HepG2 (cell line): Measurements from ENCODE around the gene C10orf143. TPM values are rescaled to one million over a fixed set of nuclear protein-coding genes. Genes with fewer than 3 reads are reported as not detected.

ENCODE experiments used
- ATF7-NPFF ChIP-seq: sonication (generic); formaldehyde crosslinking; IDR thresholded peaks from 2 replicates; pipeline ENCODE4 v1.8.1; 2023; ENCODE audit warnings: mild to moderate bottlenecking, low read depth, missing genetic modification reagents, moderate library complexity
- CAMTA2 ChIP-seq: sonication (generic); formaldehyde crosslinking; IDR thresholded peaks from 2 replicates; pipeline ENCODE4 v1.4.0; 2020; ENCODE audit warnings: mild to moderate bottlenecking, missing genetic modification reagents, borderline replicate concordance
- DRAP1 ChIP-seq: IDR thresholded peaks from 2 replicates; pipeline ENCODE4 v1.6.1; 2016; ENCODE audit warnings: missing genetic modification reagents, missing compliant biosample characterization
- GPBP1L1 ChIP-seq: sonication (generic); formaldehyde crosslinking; IDR thresholded peaks from 2 replicates; pipeline ENCODE4 v1.5.0; 2020; ENCODE audit warnings: mild to moderate bottlenecking, missing genetic modification reagents
- JDP2 ChIP-seq: sonication (generic); formaldehyde crosslinking; IDR thresholded peaks from 2 replicates; pipeline ENCODE4 v1.8.1; 2022; ENCODE audit warnings: missing genetic modification reagents, borderline replicate concordance
- MTF1 ChIP-seq: sonication (generic); formaldehyde crosslinking; IDR thresholded peaks from 2 replicates; pipeline ENCODE4 v1.5.0; 2020; ENCODE audit warnings: missing genetic modification reagents
- NFE2L2 ChIP-seq: fragments of 150-350 bp; IDR thresholded peaks from 2 replicates; pipeline ENCODE4 v1.6.1; 2014; ENCODE audit warnings: low read length
- PRDM10 ChIP-seq: sonication (generic); formaldehyde crosslinking; IDR thresholded peaks from 2 replicates; pipeline ENCODE4 v1.4.0; 2020; ENCODE audit warnings: low read depth, missing genetic modification reagents
- ZMYM3 ChIP-seq: sonication (generic); formaldehyde crosslinking; IDR thresholded peaks from 2 replicates; pipeline ENCODE4 v1.5.1; 2020; ENCODE audit warnings: mild to moderate bottlenecking, missing genetic modification reagents
- ZNF337 ChIP-seq: sonication (generic); formaldehyde crosslinking; IDR thresholded peaks from 2 replicates; pipeline ENCODE4 v1.5.1; 2020; ENCODE audit warnings: missing genetic modification reagents, low read depth, mild to moderate bottlenecking, borderline replicate concordance
- ZNF431 ChIP-seq: sonication (generic); formaldehyde crosslinking; IDR thresholded peaks from 2 replicates; pipeline ENCODE4 v1.9.0; 2022; ENCODE audit warnings: missing genetic modification reagents, low read depth, mild to moderate bottlenecking, borderline replicate concordance
- ZNF441 ChIP-seq: sonication (generic); formaldehyde crosslinking; IDR thresholded peaks from 2 replicates; pipeline ENCODE4 v1.7.0; 2021; ENCODE audit warnings: missing genetic modification reagents, borderline replicate concordance
- ZNF770 ChIP-seq: sonication (generic); formaldehyde crosslinking; IDR thresholded peaks from 2 replicates; pipeline ENCODE4 v1.5.0; 2020; ENCODE audit warnings: mild to moderate bottlenecking, missing genetic modification reagents
- polyA plus RNA-seq, 8 experiments: library from polyadenylated mRNA; depleted of rRNA in 3 of 8; stranded (reverse) in 7 of 8; unstranded in 1 of 8; fragments of >200 nt; fragmentation: Illumina TruSeq in 4 of 8; extraction: Trizol in 4 of 8; gene quantifications; 2 replicates each; pipeline versions ENCODE4 v1.2.1 to v1.2.3, GENCODE V29; 2011 to 2016; ENCODE audit warnings: low read depth in 4 of 8, missing spikeins in 1 of 8, mixed read lengths in 1 of 8; ENCODE audit not compliant: insufficient read depth in 1 of 8
- total RNA-seq, 5 experiments: library from RNA; depleted of rRNA; stranded (reverse); fragments of >200 nt; fragmentation: Illumina TruSeq; extraction: Trizol; gene quantifications; 2 replicates each; pipeline ENCODE4 v1.2.3, GENCODE V29; 2016; ENCODE audit warnings: low read depth in 1 of 5
- TF ChIP-seq, protein P1 (sequence below): sonication (generic); formaldehyde crosslinking; IDR thresholded peaks from 2 replicates; pipeline ENCODE4 v1.8.0; 2022; ENCODE audit warnings: missing genetic modification reagents, mild to moderate bottlenecking, moderate library complexity, borderline replicate concordance
- TF ChIP-seq, protein P2 (sequence below): sonication (generic); formaldehyde crosslinking; IDR thresholded peaks from 2 replicates; pipeline ENCODE4 v1.4.0; 2020; ENCODE audit warnings: missing genetic modification reagents

Gene C10orf143
- total and polyA plus RNA-seq, 2 of the 13 experiments (the other 11 are each of a cell fraction or from before 2014, with no cell fraction given): 0.21 to 0.91 TPM

GRCh38 chr10:130136226-130137089 is 25.8 kb upstream of the C10orf143 start, which contains the start of gene GLRX3 (continued):
- no peak for TF ChIP-seq ZNF337 (CRISPR knock-in tag)
- TF ChIP-seq ATF7-NPFF: no peak
- peak; percentile 40; the same call in 1 of the 2 replicates for TF ChIP-seq CAMTA2
- TF ChIP-seq, protein P1, sequence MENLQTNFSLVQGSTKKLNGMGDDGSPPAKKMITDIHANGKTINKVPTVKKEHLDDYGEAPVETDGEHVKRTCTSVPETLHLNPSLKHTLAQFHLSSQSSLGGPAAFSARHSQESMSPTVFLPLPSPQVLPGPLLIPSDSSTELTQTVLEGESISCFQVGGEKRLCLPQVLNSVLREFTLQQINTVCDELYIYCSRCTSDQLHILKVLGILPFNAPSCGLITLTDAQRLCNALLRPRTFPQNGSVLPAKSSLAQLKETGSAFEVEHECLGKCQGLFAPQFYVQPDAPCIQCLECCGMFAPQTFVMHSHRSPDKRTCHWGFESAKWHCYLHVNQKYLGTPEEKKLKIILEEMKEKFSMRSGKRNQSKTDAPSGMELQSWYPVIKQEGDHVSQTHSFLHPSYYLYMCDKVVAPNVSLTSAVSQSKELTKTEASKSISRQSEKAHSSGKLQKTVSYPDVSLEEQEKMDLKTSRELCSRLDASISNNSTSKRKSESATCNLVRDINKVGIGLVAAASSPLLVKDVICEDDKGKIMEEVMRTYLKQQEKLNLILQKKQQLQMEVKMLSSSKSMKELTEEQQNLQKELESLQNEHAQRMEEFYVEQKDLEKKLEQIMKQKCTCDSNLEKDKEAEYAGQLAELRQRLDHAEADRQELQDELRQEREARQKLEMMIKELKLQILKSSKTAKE (CRISPR knock-in tag): no peak
- TF ChIP-seq ZNF441: no peak
- no peak for TF ChIP-seq MTF1
- no peak for TF ChIP-seq JDP2
- TF ChIP-seq ZMYM3: no peak
- TF ChIP-seq PRDM10: no peak
- no peak for TF ChIP-seq ZNF431
- TF ChIP-seq GPBP1L1: no peak
- TF ChIP-seq, protein P2, sequence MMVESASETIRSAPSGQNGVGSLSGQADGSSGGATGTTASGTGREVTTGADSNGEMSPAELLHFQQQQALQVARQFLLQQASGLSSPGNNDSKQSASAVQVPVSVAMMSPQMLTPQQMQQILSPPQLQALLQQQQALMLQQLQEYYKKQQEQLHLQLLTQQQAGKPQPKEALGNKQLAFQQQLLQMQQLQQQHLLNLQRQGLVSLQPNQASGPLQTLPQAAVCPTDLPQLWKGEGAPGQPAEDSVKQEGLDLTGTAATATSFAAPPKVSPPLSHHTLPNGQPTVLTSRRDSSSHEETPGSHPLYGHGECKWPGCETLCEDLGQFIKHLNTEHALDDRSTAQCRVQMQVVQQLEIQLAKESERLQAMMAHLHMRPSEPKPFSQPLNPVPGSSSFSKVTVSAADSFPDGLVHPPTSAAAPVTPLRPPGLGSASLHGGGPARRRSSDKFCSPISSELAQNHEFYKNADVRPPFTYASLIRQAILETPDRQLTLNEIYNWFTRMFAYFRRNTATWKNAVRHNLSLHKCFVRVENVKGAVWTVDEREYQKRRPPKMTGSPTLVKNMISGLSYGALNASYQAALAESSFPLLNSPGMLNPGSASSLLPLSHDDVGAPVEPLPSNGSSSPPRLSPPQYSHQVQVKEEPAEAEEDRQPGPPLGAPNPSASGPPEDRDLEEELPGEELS: peak; percentile 34
- peak; percentile 61; the same call in 1 of the 2 replicates for TF ChIP-seq DRAP1
- peak; percentile 63 for TF ChIP-seq ZNF770 (CRISPR knock-in tag)
- no peak for TF ChIP-seq NFE2L2
